ENCODE results near the gene NHP2.
"Not testable (repeated sequence)": the region's sequence is repeated elsewhere in the genome, so short reads cannot be mapped to it uniquely, and the experiment has no call there.

The NHP2 gene

GRCh38 chr5:178199581-178200434 is 46.1 kb upstream of the NHP2 start:
- 97% methylated on average over 11 of the region's 12 CpGs for WGBS
- H2BK12ac ChIP-seq (ENCODE audit: low read length in 2 of 2) = no peak overlapping the region
- no peak overlapping the region for H3K4ac ChIP-seq (ENCODE audit: low read depth in 1 of 2, low read length in 2 of 2)
- H4K8ac ChIP-seq (ENCODE audit: low read length) = no peak overlapping the region
- H3K79me1 ChIP-seq (replicated peaks; ENCODE audit: low read length, poor library complexity, severe bottlenecking) = peaks cover 2% of the 10 kb centered on the region
- DNase-seq = no peak
- no peak overlapping the region for H3K4me2 ChIP-seq (ENCODE audit: low read length, poor library complexity, severe bottlenecking)
- no peaks in the 10 kb centered on the region for H3K36me3 ChIP-seq (ENCODE audit: control insufficient read depth in 1 of 2, insufficient read depth in 2 of 2, low read depth in 1 of 2, low read length in 2 of 2)
- H4K91ac ChIP-seq (ENCODE audit: low read length) = no peak overlapping the region
- no peak overlapping the region for H3K9ac ChIP-seq (ENCODE audit: low read length)
- H3K4me1 ChIP-seq (ENCODE audit: control insufficient read depth, insufficient read depth, low read depth, low read length) = peaks cover 6% of the 10 kb centered on the region
- H2AFZ ChIP-seq (ENCODE audit: low read depth, low read length) = no peak overlapping the region
- no peak overlapping the region for H3K4me3 ChIP-seq (ENCODE audit: insufficient read depth in 1 of 2, low read depth in 1 of 2, low read length in 2 of 2)
- no peak overlapping the region for H3K18ac ChIP-seq (ENCODE audit: low read depth in 1 of 2, low read length in 2 of 2)
- H3K23ac ChIP-seq (ENCODE audit: low read length in 2 of 2) = no peak overlapping the region
- no peak overlapping the region for H2BK5ac ChIP-seq (ENCODE audit: low read depth, low read length, poor library complexity, severe bottlenecking)
- no peak overlapping the region for H2BK15ac ChIP-seq (ENCODE audit: low read depth, poor library complexity, severe bottlenecking)
- H3K14ac ChIP-seq (ENCODE audit: low read length in 2 of 2) = no peak overlapping the region
- H3K9me3 ChIP-seq (ENCODE audit: control insufficient read depth, low read length) = no peaks in the 10 kb centered on the region
- peaks cover 2 to 10% of the 10 kb centered on the region in 2 experiments for H3K27me3 ChIP-seq (ENCODE audit: control insufficient read depth in 1 of 2, insufficient read depth in 1 of 2, low read length in 2 of 2)
- H2BK120ac ChIP-seq (ENCODE audit: low read depth, low read length) = no peak overlapping the region
- no peak overlapping the region for H2AK5ac ChIP-seq (ENCODE audit: low read length, severe bottlenecking)
- no peak overlapping the region for H3K27ac ChIP-seq (ENCODE audit: low read length, poor library complexity, severe bottlenecking)

- DNase-seq = no peak
- Histone ChIP-seq H3K23ac (ENCODE audit: low read length in 2 of 2) (no peak overlapping the region), H3K4ac (ENCODE audit: low read depth in 1 of 2, low read length in 2 of 2) (no peak overlapping the region), H3K27ac (ENCODE audit: low read length, poor library complexity, severe bottlenecking) (no peak overlapping the region), H3K4me3 (ENCODE audit: insufficient read depth in 1 of 2, low read depth in 1 of 2, low read length in 2 of 2) (no peak overlapping the region), H3K27me3 (ENCODE audit: control insufficient read depth in 1 of 2, insufficient read depth in 1 of 2, low read length in 2 of 2) (peaks cover 13 to 21% of the 10 kb centered on the region in 2 experiments), H4K91ac (ENCODE audit: low read length) (no peak overlapping the region), H2BK120ac (ENCODE audit: low read depth, low read length) (no peak overlapping the region), H3K9me3 (ENCODE audit: control insufficient read depth, low read length) (no peaks in the 10 kb centered on the region), H3K4me1 (ENCODE audit: control insufficient read depth, insufficient read depth, low read depth, low read length) (peaks cover 3% of the 10 kb centered on the region), H2BK15ac (ENCODE audit: low read depth, poor library complexity, severe bottlenecking) (no peak overlapping the region), H2BK12ac (ENCODE audit: low read length in 2 of 2) (no peak overlapping the region), H4K8ac (ENCODE audit: low read length) (no peak overlapping the region), H3K4me2 (ENCODE audit: low read length, poor library complexity, severe bottlenecking) (no peak overlapping the region), H3K14ac (ENCODE audit: low read length in 2 of 2) (no peak overlapping the region), H2AFZ (ENCODE audit: low read depth, low read length) (no peak overlapping the region), H3K18ac (ENCODE audit: low read depth in 1 of 2, low read length in 2 of 2) (no peak overlapping the region), H3K36me3 (ENCODE audit: control insufficient read depth in 1 of 2, insufficient read depth in 2 of 2, low read depth in 1 of 2, low read length in 2 of 2) (no peaks in the 10 kb centered on the region), H2BK5ac (ENCODE audit: low read depth, low read length, poor library complexity, severe bottlenecking) (no peak overlapping the region), H3K9ac (ENCODE audit: low read length) (no peak overlapping the region), H2AK5ac (ENCODE audit: low read length, severe bottlenecking) (no peak overlapping the region), H3K79me1 (replicated peaks; ENCODE audit: low read length, poor library complexity, severe bottlenecking) (no peaks in the 10 kb centered on the region)
- WGBS = 88% methylated on average over 11 of the region's 11 CpGs
Observed at GRCh38 chr5:178198706-178199105, 45.0 kb upstream of the NHP2 start.

- not testable (repeated sequence) for DNase-seq; H2AFZ ChIP-seq (ENCODE audit: low read depth, low read length); H2AK5ac ChIP-seq (ENCODE audit: low read length, severe bottlenecking); H4K91ac ChIP-seq (ENCODE audit: low read length); H3K4me3 ChIP-seq (ENCODE audit: insufficient read depth in 1 of 2, low read depth in 1 of 2, low read length in 2 of 2); H2BK5ac ChIP-seq (ENCODE audit: low read depth, low read length, poor library complexity, severe bottlenecking); H3K9me3 ChIP-seq (ENCODE audit: control insufficient read depth, low read length); H3K4me2 ChIP-seq (ENCODE audit: low read length, poor library complexity, severe bottlenecking); H3K14ac ChIP-seq (ENCODE audit: low read length in 2 of 2); H2BK15ac ChIP-seq (ENCODE audit: low read depth, poor library complexity, severe bottlenecking); H3K4me1 ChIP-seq (ENCODE audit: control insufficient read depth, insufficient read depth, low read depth, low read length); H3K18ac ChIP-seq (ENCODE audit: low read depth in 1 of 2, low read length in 2 of 2); H3K9ac ChIP-seq (ENCODE audit: low read length); H4K8ac ChIP-seq (ENCODE audit: low read length); H3K27ac ChIP-seq (ENCODE audit: low read length, poor library complexity, severe bottlenecking); H3K23ac ChIP-seq (ENCODE audit: low read length in 2 of 2); H3K79me1 ChIP-seq (replicated peaks; ENCODE audit: low read length, poor library complexity, severe bottlenecking); H2BK12ac ChIP-seq (ENCODE audit: low read length in 2 of 2); H3K4ac ChIP-seq (ENCODE audit: low read depth in 1 of 2, low read length in 2 of 2); H3K36me3 ChIP-seq (ENCODE audit: control insufficient read depth in 1 of 2, insufficient read depth in 2 of 2, low read depth in 1 of 2, low read length in 2 of 2); H2BK120ac ChIP-seq (ENCODE audit: low read depth, low read length)
- 89% methylated on average over 10 of the region's 11 CpGs for WGBS
- peaks cover 18 to 21% of the 10 kb centered on the region in 2 experiments for H3K27me3 ChIP-seq (ENCODE audit: control insufficient read depth in 1 of 2, insufficient read depth in 1 of 2, low read length in 2 of 2)
Observed at GRCh38 chr5:178198151-178198550, 44.5 kb upstream of the NHP2 start.

DNA sequence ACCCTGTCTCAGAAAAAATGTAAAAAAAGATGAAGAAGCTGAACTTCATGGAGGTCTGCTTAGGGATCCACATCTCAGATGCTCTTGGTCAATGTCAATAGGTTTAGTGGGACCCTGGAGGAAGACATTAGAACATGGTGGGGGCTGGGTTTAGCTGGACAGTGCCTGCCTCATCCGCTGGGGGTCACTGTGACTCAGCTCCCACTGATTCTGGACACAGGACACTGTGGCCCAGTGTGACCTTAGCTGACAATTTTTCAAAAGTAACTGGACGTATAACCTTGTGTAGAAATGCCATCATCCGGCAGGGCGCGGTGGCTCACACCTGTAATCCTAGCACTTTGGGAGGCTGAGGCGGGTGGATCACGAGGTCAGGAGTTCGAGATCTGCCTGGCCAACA is 43.3 kb upstream of the NHP2 start:
- Histone ChIP-seq H3K79me1 (replicated peaks; ENCODE audit: low read length, poor library complexity, severe bottlenecking) (no peaks in the 10 kb centered on the region), H2BK5ac (ENCODE audit: low read depth, low read length, poor library complexity, severe bottlenecking) (no peak overlapping the region), H2BK15ac (ENCODE audit: low read depth, poor library complexity, severe bottlenecking) (no peak overlapping the region), H4K8ac (ENCODE audit: low read length) (no peak overlapping the region), H3K27me3 (ENCODE audit: control insufficient read depth in 1 of 2, insufficient read depth in 1 of 2, low read length in 2 of 2) (peaks cover 21 to 23% of the 10 kb centered on the region in 2 experiments), H2BK12ac (ENCODE audit: low read length in 2 of 2) (no peak overlapping the region), H3K36me3 (ENCODE audit: control insufficient read depth in 1 of 2, insufficient read depth in 2 of 2, low read depth in 1 of 2, low read length in 2 of 2) (no peaks in the 10 kb centered on the region), H3K4ac (ENCODE audit: low read depth in 1 of 2, low read length in 2 of 2) (no peak overlapping the region), H3K14ac (ENCODE audit: low read length in 2 of 2) (no peak overlapping the region), H3K9ac (ENCODE audit: low read length) (no peak overlapping the region), H4K91ac (ENCODE audit: low read length) (no peak overlapping the region), H2AK5ac (ENCODE audit: low read length, severe bottlenecking) (no peak overlapping the region), H3K4me3 (ENCODE audit: insufficient read depth in 1 of 2, low read depth in 1 of 2, low read length in 2 of 2) (no peak overlapping the region), H3K4me1 (ENCODE audit: control insufficient read depth, insufficient read depth, low read depth, low read length) (peaks cover 3% of the 10 kb centered on the region), H3K9me3 (ENCODE audit: control insufficient read depth, low read length) (no peaks in the 10 kb centered on the region), H2AFZ (ENCODE audit: low read depth, low read length) (no peak overlapping the region), H3K4me2 (ENCODE audit: low read length, poor library complexity, severe bottlenecking) (no peak overlapping the region), H3K27ac (ENCODE audit: low read length, poor library complexity, severe bottlenecking) (no peak overlapping the region), H3K18ac (ENCODE audit: low read depth in 1 of 2, low read length in 2 of 2) (no peak overlapping the region), H2BK120ac (ENCODE audit: low read depth, low read length) (no peak overlapping the region), H3K23ac (ENCODE audit: low read length in 2 of 2) (no peak overlapping the region)
- DNase-seq = no peak
- 79% methylated on average over 7 of the region's 8 CpGs for WGBS

Data from mesenchymal stem cell (in vitro differentiated cells and primary cell).